ENCODE measurements around the gene MTNR1B. TPM values are rescaled to one million over a fixed set of nuclear protein-coding genes. Genes with fewer than 3 reads are reported as not detected.

The MTNR1B gene

GRCh38 chr11:93016595-93016994 is 47.1 kb downstream of the MTNR1B start:
- Histone ChIP-seq H3K9me3 (replicated peaks; ENCODE audit: low read length) (no peaks in the 10 kb centered on the region), H3K4me3 (ENCODE audit: low read length) (no peak overlapping the region), H3K4me2 (ENCODE audit: low read length) (no peak overlapping the region), H3K9ac (ENCODE audit: low read depth, low read length) (no peak overlapping the region), H3K27me3 (ENCODE audit: control insufficient read depth, insufficient read depth, low read length) (no peaks in the 10 kb centered on the region), H3K36me3 (ENCODE audit: insufficient read depth, low read length) (no peaks in the 10 kb centered on the region), H3K4me1 (ENCODE audit: control insufficient read depth, insufficient read depth, low read length) (peaks cover 29% of the 10 kb centered on the region)

GRCh38 chr11:93017821-93018690 is 48.6 kb downstream of the MTNR1B start:
- Histone ChIP-seq H3K9me3 (replicated peaks; ENCODE audit: low read length) (no peaks in the 10 kb centered on the region), H3K27me3 (ENCODE audit: control insufficient read depth, insufficient read depth, low read length) (no peaks in the 10 kb centered on the region), H3K36me3 (ENCODE audit: insufficient read depth, low read length) (no peaks in the 10 kb centered on the region), H3K9ac (ENCODE audit: low read depth, low read length) (no peak overlapping the region), H3K4me1 (ENCODE audit: control insufficient read depth, insufficient read depth, low read length) (peaks cover 29% of the 10 kb centered on the region), H3K4me2 (ENCODE audit: low read length) (no peak overlapping the region), H3K4me3 (ENCODE audit: low read length) (no peak overlapping the region)

- H3K4me2 ChIP-seq (ENCODE audit: low read length): peak overlapping the region; percentile 73
- H3K4me1 ChIP-seq (ENCODE audit: control insufficient read depth, insufficient read depth, low read length): peaks cover 45% of the 10 kb centered on the region
- no peaks in the 10 kb centered on the region for H3K9me3 ChIP-seq (replicated peaks; ENCODE audit: low read length)
- H3K9ac ChIP-seq (ENCODE audit: low read depth, low read length): peak overlapping the region; percentile 56
- H3K36me3 ChIP-seq (ENCODE audit: insufficient read depth, low read length): no peaks in the 10 kb centered on the region
- no peaks in the 10 kb centered on the region for H3K27me3 ChIP-seq (ENCODE audit: control insufficient read depth, insufficient read depth, low read length)
- H3K4me3 ChIP-seq (ENCODE audit: low read length): peak overlapping the region; percentile 48
These were observed 51.0 kb downstream of the MTNR1B start for GRCh38 chr11:93020248-93021046.

DNA sequence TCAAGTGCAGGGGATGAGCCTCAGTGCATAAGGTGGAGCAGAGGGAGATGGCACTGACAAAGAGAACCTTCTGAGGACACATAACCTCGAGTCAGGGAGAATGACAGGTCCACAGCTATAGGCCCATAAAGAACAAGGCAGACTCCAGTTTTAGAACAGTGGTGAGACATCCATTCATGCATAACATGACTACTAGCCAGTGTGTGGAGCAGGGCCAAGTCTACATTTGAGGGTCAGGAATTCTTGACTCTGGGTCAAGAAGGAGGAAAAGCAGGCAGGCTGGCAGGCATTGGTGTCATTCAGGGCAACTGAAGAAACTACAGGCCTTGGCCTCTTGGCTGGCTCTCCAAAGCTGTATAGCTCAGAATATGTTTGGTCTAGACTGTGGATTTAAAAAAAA is 54.9 kb downstream of the MTNR1B start:
- no peaks in the 10 kb centered on the region for H3K27me3 ChIP-seq (ENCODE audit: control insufficient read depth, insufficient read depth, low read length)
- peaks cover 39% of the 10 kb centered on the region for H3K4me1 ChIP-seq (ENCODE audit: control insufficient read depth, insufficient read depth, low read length)
- H3K9ac ChIP-seq (ENCODE audit: low read depth, low read length): no peak overlapping the region
- H3K4me2 ChIP-seq (ENCODE audit: low read length): no peak overlapping the region
- no peaks in the 10 kb centered on the region for H3K36me3 ChIP-seq (ENCODE audit: insufficient read depth, low read length)
- H3K4me3 ChIP-seq (ENCODE audit: low read length): no peak overlapping the region
- no peaks in the 10 kb centered on the region for H3K9me3 ChIP-seq (replicated peaks; ENCODE audit: low read length)

- no peaks in the 10 kb centered on the region for H3K27me3 ChIP-seq (ENCODE audit: control insufficient read depth, insufficient read depth, low read length)
- no peaks in the 10 kb centered on the region for H3K36me3 ChIP-seq (ENCODE audit: insufficient read depth, low read length)
These were observed 56.3 kb downstream of the MTNR1B start for GRCh38 chr11:93025558-93026255.

GRCh38 chr11:93028960-93029522 is 59.6 kb downstream of the MTNR1B start:
- H3K9ac ChIP-seq (ENCODE audit: low read depth, low read length): no peak overlapping the region
- peaks cover 25% of the 10 kb centered on the region for H3K4me1 ChIP-seq (ENCODE audit: control insufficient read depth, insufficient read depth, low read length)
- H3K4me2 ChIP-seq (ENCODE audit: low read length): no peak overlapping the region
- no peaks in the 10 kb centered on the region for H3K9me3 ChIP-seq (replicated peaks; ENCODE audit: low read length)
- no peaks in the 10 kb centered on the region for H3K27me3 ChIP-seq (ENCODE audit: control insufficient read depth, insufficient read depth, low read length)
- H3K36me3 ChIP-seq (ENCODE audit: insufficient read depth, low read length): no peaks in the 10 kb centered on the region
- no peak overlapping the region for H3K4me3 ChIP-seq (ENCODE audit: low read length)

More at GRCh38 chr11:93025558-93026255, 56.3 kb downstream of the MTNR1B start:
- Histone ChIP-seq H3K4me1 (ENCODE audit: control insufficient read depth, insufficient read depth, low read length) (peaks cover 26% of the 10 kb centered on the region), H3K4me2 (ENCODE audit: low read length) (no peak overlapping the region), H3K4me3 (ENCODE audit: low read length) (no peak overlapping the region), H3K9me3 (replicated peaks; ENCODE audit: low read length) (no peaks in the 10 kb centered on the region), H3K9ac (ENCODE audit: low read depth, low read length) (no peak overlapping the region)

DNA sequence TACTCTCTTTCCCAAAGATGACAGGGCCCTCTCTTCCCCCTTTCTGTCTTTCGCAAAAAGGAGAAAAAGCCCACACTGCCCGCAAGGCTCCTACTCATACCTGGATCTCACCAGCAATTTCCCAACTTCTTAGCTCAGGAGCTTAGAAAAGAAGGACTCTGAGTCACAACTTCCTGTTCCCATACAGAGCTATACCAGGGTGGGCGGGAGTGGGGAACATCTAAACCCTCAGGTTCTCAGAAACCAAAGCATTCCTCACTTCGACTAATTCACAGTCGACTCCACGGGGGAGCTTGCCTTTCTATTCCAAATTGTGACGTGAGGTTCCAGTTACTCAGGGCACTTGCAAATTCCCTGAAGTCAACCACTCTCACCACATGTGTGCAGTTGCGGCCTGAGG is 61.9 kb downstream of the MTNR1B start:
- H3K4me2 ChIP-seq (ENCODE audit: low read length): no peak overlapping the region
- no peaks in the 10 kb centered on the region for H3K27me3 ChIP-seq (ENCODE audit: control insufficient read depth, insufficient read depth, low read length)
- H3K9ac ChIP-seq (ENCODE audit: low read depth, low read length): no peak overlapping the region
- H3K4me1 ChIP-seq (ENCODE audit: control insufficient read depth, insufficient read depth, low read length): peaks cover 9% of the 10 kb centered on the region
- H3K36me3 ChIP-seq (ENCODE audit: insufficient read depth, low read length): no peaks in the 10 kb centered on the region
- no peak overlapping the region for H3K4me3 ChIP-seq (ENCODE audit: low read length)
- H3K9me3 ChIP-seq (replicated peaks; ENCODE audit: low read length): no peaks in the 10 kb centered on the region

Small RNAs within 50 kb of the gene (small RNA-seq; reads per million reads assigned to genes)
- gene SNRPGP16: not detected

Data from skeletal muscle satellite cell (primary cell).